Mesenchymal stem cell (in vitro differentiated cells and primary cell): Measurements from ENCODE around the gene CD37.
A peak's percentile ranks its signal among the peaks of the same experiment; 100 is the strongest.

Source experiments
- DNase-seq: peaks from one replicate; pipeline ENCODE4 v3.0.0-alpha.2; 2013
- H2AFZ ChIP-seq: one replicate; pipeline ENCODE4 v1.6.1; 2013; ENCODE audit warnings: low read depth, mild to moderate bottlenecking, control low read depth, inconsistent platforms, low read length, moderate library complexity
- H2AK5ac ChIP-seq: 2 replicates; pipeline ENCODE4 v1.6.1; 2013; ENCODE audit warnings: low read length, moderate library complexity, mild to moderate bottlenecking, inconsistent platforms; ENCODE audit not compliant: severe bottlenecking
- H2BK120ac ChIP-seq: one replicate; pipeline ENCODE4 v1.6.1; 2013; ENCODE audit warnings: low read depth, mild to moderate bottlenecking, inconsistent platforms, low read length, moderate library complexity
- H2BK12ac ChIP-seq, 2 experiments: one replicate each; pipeline ENCODE4 v1.6.1; 2013; ENCODE audit warnings: inconsistent platforms in 2 of 2, low read length in 2 of 2, mild to moderate bottlenecking in 2 of 2, moderate library complexity in 2 of 2, control low read depth in 1 of 2
- H2BK15ac ChIP-seq: one replicate; pipeline ENCODE4 v1.6.1; 2013; ENCODE audit warnings: mild to moderate bottlenecking, low read depth, inconsistent platforms; ENCODE audit not compliant: poor library complexity, severe bottlenecking
- H2BK5ac ChIP-seq: 2 replicates; pipeline ENCODE4 v1.6.1; 2013; ENCODE audit warnings: low read depth, mild to moderate bottlenecking, low read length, control low read depth, inconsistent platforms; ENCODE audit not compliant: poor library complexity, severe bottlenecking
- H3K14ac ChIP-seq, 2 experiments: one replicate each; pipeline ENCODE4 v1.6.1; 2013; ENCODE audit warnings: inconsistent platforms in 2 of 2, low read length in 2 of 2, control low read depth in 1 of 2, mild to moderate bottlenecking in 1 of 2, moderate library complexity in 1 of 2
- H3K18ac ChIP-seq, 2 experiments: one replicate each; pipeline ENCODE4 v1.6.1; 2013; ENCODE audit warnings: inconsistent platforms in 2 of 2, low read length in 2 of 2, control low read depth in 1 of 2, low read depth in 1 of 2, mild to moderate bottlenecking in 1 of 2
- H3K23ac ChIP-seq, 2 experiments: one replicate each; pipeline ENCODE4 v1.6.1; 2013; ENCODE audit warnings: inconsistent platforms in 2 of 2, low read length in 2 of 2, mild to moderate bottlenecking in 2 of 2, moderate library complexity in 2 of 2, control low read depth in 1 of 2
- H3K27ac ChIP-seq: 2 replicates; pipeline ENCODE4 v1.5.1; 2013; ENCODE audit warnings: mild to moderate bottlenecking, moderate library complexity, low read length, control low read depth, inconsistent platforms; ENCODE audit not compliant: poor library complexity, severe bottlenecking
- H3K27me3 ChIP-seq, 2 experiments: 2 replicates each; pipeline versions ENCODE4 v1.6.1 to v1.7.0; 2013; ENCODE audit warnings: low read length in 2 of 2, mild to moderate bottlenecking in 2 of 2, moderate library complexity in 2 of 2, control low read depth in 1 of 2, inconsistent platforms in 1 of 2; ENCODE audit not compliant: control insufficient read depth in 1 of 2, insufficient read depth in 1 of 2
- H3K36me3 ChIP-seq, 2 experiments: 2 replicates each; pipeline versions ENCODE4 v1.6.1 to v1.7.0; 2013; ENCODE audit warnings: low read length in 2 of 2, control low read depth in 1 of 2, inconsistent platforms in 1 of 2, low read depth in 1 of 2, mild to moderate bottlenecking in 1 of 2; ENCODE audit not compliant: insufficient read depth in 2 of 2, control insufficient read depth in 1 of 2
- H3K4ac ChIP-seq, 2 experiments: one replicate each; pipeline ENCODE4 v1.6.1; 2013; ENCODE audit warnings: inconsistent platforms in 2 of 2, low read length in 2 of 2, mild to moderate bottlenecking in 2 of 2, moderate library complexity in 2 of 2, control low read depth in 1 of 2, low read depth in 1 of 2
- H3K4me1 ChIP-seq: 2 replicates; pipeline ENCODE4 v1.6.1; 2013; ENCODE audit warnings: low read depth, low read length, control low read depth; ENCODE audit not compliant: control insufficient read depth, insufficient read depth
- H3K4me2 ChIP-seq: 2 replicates; pipeline ENCODE4 v1.6.1; 2013; ENCODE audit warnings: low read length, mild to moderate bottlenecking, inconsistent platforms; ENCODE audit not compliant: poor library complexity, severe bottlenecking
- H3K4me3 ChIP-seq, 2 experiments: 2 replicates each; pipeline versions ENCODE4 v1.5.1 to v1.7.0; 2013; ENCODE audit warnings: low read length in 2 of 2, mild to moderate bottlenecking in 2 of 2, control low read depth in 1 of 2, low read depth in 1 of 2; ENCODE audit not compliant: insufficient read depth in 1 of 2
- H3K79me1 ChIP-seq: replicated peaks from 2 replicates; pipeline ENCODE4 v1.6.1; 2013; ENCODE audit warnings: mild to moderate bottlenecking, control low read depth, low read length, inconsistent platforms; ENCODE audit not compliant: poor library complexity, severe bottlenecking
- H3K9ac ChIP-seq: 2 replicates; pipeline ENCODE4 v1.7.0; 2013; ENCODE audit warnings: mild to moderate bottlenecking, low read length, moderate library complexity
- H3K9me3 ChIP-seq: 2 replicates; pipeline ENCODE4 v1.7.0; 2013; ENCODE audit warnings: mild to moderate bottlenecking, low read length; ENCODE audit not compliant: control insufficient read depth
- H4K8ac ChIP-seq: one replicate; pipeline ENCODE4 v1.6.1; 2013; ENCODE audit warnings: inconsistent platforms, mild to moderate bottlenecking, low read length, moderate library complexity
- H4K91ac ChIP-seq: one replicate; pipeline ENCODE4 v1.6.1; 2013; ENCODE audit warnings: mild to moderate bottlenecking, low read length, inconsistent platforms
- WGBS: methylation state at CpG from one replicate; pipeline ENCODE4 v1.1.7; 2013; ENCODE audit warnings: mixed read lengths; 5-methylcytosine and 5-hydroxymethylcytosine counted together

Gene CD37

DNA sequence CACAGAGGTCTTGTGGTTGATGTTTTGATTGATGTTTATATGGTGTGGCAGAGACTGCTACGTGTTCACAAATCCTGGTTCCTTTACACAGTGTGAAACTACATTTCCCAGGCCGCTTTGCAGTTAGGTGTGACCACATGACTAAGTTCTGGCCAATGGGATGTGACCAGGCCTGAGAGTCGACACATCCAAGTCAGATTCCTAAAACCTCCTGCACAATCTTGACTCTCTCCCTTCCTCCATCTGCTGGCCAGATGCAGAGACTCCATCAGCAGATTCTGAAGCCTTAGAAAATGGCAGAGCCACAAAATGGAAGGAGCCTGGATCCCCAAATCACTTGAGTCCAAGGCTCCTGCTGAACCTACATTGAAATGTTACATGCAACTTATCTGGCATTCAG, 12.6 kb downstream of the CD37 start:
- no peak overlapping the region for H3K4me3 ChIP-seq
- H4K91ac ChIP-seq: no peak overlapping the region
- peaks cover 56% of the 10 kb centered on the region for H3K79me1 ChIP-seq
- H3K23ac ChIP-seq: no peak overlapping the region
- no peak overlapping the region for H3K18ac ChIP-seq
- no peaks in the 10 kb centered on the region for H3K9me3 ChIP-seq
- H2BK15ac ChIP-seq: no peak overlapping the region
- no peak overlapping the region for H3K14ac ChIP-seq
- no peak overlapping the region for H3K9ac ChIP-seq
- no peaks in the 10 kb centered on the region for H3K4me1 ChIP-seq
- no peak overlapping the region for H3K27ac ChIP-seq
- H2BK5ac ChIP-seq: no peak overlapping the region
- peaks cover 48 to 92% of the 10 kb centered on the region in 2 experiments for H3K36me3 ChIP-seq
- WGBS: 86% methylated on average over 3 of the region's 3 CpGs
- no peak overlapping the region for H2AK5ac ChIP-seq
- H4K8ac ChIP-seq: no peak overlapping the region
- H3K4ac ChIP-seq: no peak overlapping the region
- H2AFZ ChIP-seq: no peak overlapping the region
- H2BK12ac ChIP-seq: no peak overlapping the region
- no peak overlapping the region for H3K4me2 ChIP-seq
- no peak overlapping the region for H2BK120ac ChIP-seq
- H3K27me3 ChIP-seq: no peaks in the 10 kb centered on the region
- DNase-seq: peak; percentile 65

DNA sequence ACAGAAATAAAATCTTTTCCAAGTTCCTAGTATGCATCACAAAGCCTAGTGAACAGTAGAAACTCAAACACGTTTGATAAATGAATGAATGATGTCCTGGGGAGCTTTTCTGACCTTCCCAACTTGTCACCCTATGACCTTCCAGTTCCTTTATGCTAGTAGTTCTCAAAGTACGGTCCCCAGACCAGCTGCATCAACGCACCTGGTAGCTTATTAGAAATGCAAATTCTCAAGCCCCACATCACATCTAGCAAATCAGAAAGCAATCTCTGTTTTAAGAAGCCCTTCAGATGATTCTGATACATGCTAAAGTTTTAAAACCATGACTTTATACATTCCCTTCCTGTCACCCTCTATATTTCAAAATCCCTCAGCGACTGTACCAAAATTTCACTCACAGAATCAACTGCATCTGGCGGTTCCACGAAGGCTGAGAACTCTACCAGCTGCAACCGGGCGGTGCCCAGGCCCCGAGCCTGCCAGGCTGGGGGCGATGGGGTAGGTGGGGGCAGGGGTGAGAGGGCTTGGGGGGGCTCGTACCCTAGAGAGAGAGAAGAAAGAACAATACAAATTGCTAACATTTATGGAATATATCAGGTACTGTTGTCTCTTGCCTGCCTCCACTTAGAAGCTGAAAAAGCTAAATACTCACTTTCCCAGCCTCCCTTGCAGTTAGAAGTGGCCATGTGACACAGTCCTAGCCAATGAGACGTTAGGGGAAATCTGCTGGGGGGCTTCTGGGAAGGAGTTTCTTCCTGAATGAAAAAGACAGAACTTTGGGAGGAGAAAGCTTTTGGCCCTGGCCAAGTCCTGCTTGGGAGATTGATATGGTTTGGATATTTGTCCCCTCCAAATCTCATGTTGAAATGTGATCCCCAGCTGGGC, 13.3 kb downstream of the CD37 start:
- no peak for DNase-seq
- Histone ChIP-seq H3K4ac (no peak overlapping the region), H3K9me3 (no peaks in the 10 kb centered on the region), H3K14ac (no peak overlapping the region), H2BK5ac (no peak overlapping the region), H3K23ac (no peak overlapping the region), H4K91ac (no peak overlapping the region), H4K8ac (no peak overlapping the region), H2BK12ac (no peak overlapping the region), H3K18ac (no peak overlapping the region), H3K9ac (no peak overlapping the region), H3K79me1 (peaks cover 56% of the 10 kb centered on the region), H3K4me3 (no peak overlapping the region), H3K4me1 (no peaks in the 10 kb centered on the region), H2AK5ac (no peak overlapping the region), H3K27me3 (no peaks in the 10 kb centered on the region), H2BK15ac (no peak overlapping the region), H2BK120ac (no peak overlapping the region), H2AFZ (no peak overlapping the region), H3K4me2 (no peak overlapping the region), H3K36me3 (peaks cover 48 to 92% of the 10 kb centered on the region in 2 experiments), H3K27ac (no peak overlapping the region)
- WGBS: 98% methylated on average over 9 of the region's 12 CpGs

DNA sequence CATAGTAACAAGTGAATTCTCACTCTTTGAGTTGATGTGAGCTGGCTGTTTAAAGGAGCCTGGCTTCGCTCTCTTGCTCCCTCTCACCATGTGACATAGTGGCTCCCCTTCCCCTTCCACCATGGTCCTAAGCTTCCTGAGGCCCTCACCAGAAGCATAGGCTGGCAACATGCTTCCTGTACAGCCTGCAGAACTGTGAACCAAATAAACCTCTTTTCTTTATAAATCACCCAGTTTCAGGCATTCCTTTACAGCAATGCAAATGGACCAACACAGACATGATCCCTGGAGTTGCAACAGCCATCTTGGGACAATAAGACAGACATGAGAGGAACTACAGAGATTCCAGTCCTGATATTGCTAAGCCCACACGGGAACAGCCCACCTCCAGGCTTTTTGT, 14.4 kb downstream of the CD37 start:
- Histone ChIP-seq H3K27ac (no peak overlapping the region), H3K9me3 (no peaks in the 10 kb centered on the region), H3K36me3 (peaks cover 49 to 93% of the 10 kb centered on the region in 2 experiments), H3K79me1 (peaks cover 57% of the 10 kb centered on the region), H2BK5ac (no peak overlapping the region), H2BK12ac (no peak overlapping the region), H2BK15ac (no peak overlapping the region), H3K23ac (no peak overlapping the region), H3K27me3 (no peaks in the 10 kb centered on the region), H2AFZ (no peak overlapping the region), H3K9ac (no peak overlapping the region), H4K8ac (no peak overlapping the region), H3K4me2 (no peak overlapping the region), H2AK5ac (no peak overlapping the region), H3K4me3 (no peak overlapping the region), H3K4ac (no peak overlapping the region), H3K18ac (no peak overlapping the region), H3K14ac (no peak overlapping the region), H3K4me1 (no peaks in the 10 kb centered on the region), H2BK120ac (no peak overlapping the region), H4K91ac (no peak overlapping the region)
- 97% methylated on average over 1 of the region's 2 CpGs for WGBS
- DNase-seq: no peak

DNA sequence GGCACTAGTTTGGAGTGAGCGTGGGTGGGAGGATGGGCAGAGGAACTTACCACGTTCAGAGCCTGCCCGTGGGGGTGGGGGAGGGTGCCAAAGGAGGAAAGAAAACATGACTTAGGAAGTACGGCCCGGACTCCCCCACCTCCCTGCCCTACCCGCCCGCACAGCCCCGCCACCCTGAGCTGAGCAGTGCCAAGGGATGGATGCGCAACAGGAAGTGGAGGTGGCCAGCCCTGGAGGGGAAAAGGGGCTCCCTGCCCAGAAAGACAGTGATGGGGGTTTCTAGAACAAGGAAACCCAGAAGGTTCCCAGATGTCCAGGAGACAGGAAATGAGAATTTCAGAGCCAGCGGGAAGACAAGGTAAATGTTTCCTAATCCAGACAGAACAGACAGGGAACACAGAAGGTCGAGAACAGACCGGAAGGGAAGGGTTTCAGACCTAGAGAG, 20.7 kb downstream of the CD37 start:
- H4K91ac ChIP-seq: no peak overlapping the region
- H3K14ac ChIP-seq: no peak overlapping the region
- DNase-seq: no peak
- no peak overlapping the region for H2BK12ac ChIP-seq
- H3K27me3 ChIP-seq: no peaks in the 10 kb centered on the region
- H3K36me3 ChIP-seq: peaks cover 39 to 86% of the 10 kb centered on the region in 2 experiments
- no peak overlapping the region for H2BK120ac ChIP-seq
- H3K4me2 ChIP-seq: no peak overlapping the region
- H4K8ac ChIP-seq: no peak overlapping the region
- H3K4me3 ChIP-seq: no peak overlapping the region
- no peak overlapping the region for H3K9ac ChIP-seq
- no peak overlapping the region for H2BK15ac ChIP-seq
- 93% methylated on average over 7 of the region's 12 CpGs for WGBS
- no peak overlapping the region for H3K23ac ChIP-seq
- no peak overlapping the region for H2AFZ ChIP-seq
- H3K4ac ChIP-seq: no peak overlapping the region
- peaks cover 24% of the 10 kb centered on the region for H3K4me1 ChIP-seq
- no peak overlapping the region for H3K27ac ChIP-seq
- H2AK5ac ChIP-seq: no peak overlapping the region
- H3K79me1 ChIP-seq: peaks cover 47% of the 10 kb centered on the region
- no peak overlapping the region for H3K18ac ChIP-seq
- H3K9me3 ChIP-seq: no peaks in the 10 kb centered on the region
- H2BK5ac ChIP-seq: no peak overlapping the region
